Glutamatergic neuron (in vitro differentiated cells): ENCODE results near the gene ARFIP1. TPM values are rescaled to one million over a fixed set of nuclear protein-coding genes. Genes with fewer than 3 reads are reported as not detected.

Experiments used
- DNase-seq: peaks from one replicate; pipeline ENCODE4 v3.0.0; 2022
- H3K27ac Mint-ChIP-seq: one replicate; pipeline ENCODE4 v1.8.0; 2020; ENCODE audit warnings: mild to moderate bottlenecking, mixed read lengths, inconsistent platforms; ENCODE audit not compliant: unreplicated experiment
- H3K27me3 Mint-ChIP-seq: one replicate; pipeline ENCODE4 v1.8.0; 2020; ENCODE audit warnings: mild to moderate bottlenecking, moderate library complexity, mixed read lengths, inconsistent platforms; ENCODE audit not compliant: unreplicated experiment
- H3K36me3 Mint-ChIP-seq: one replicate; pipeline ENCODE4 v1.8.0; 2020; ENCODE audit warnings: mild to moderate bottlenecking, mixed read lengths, inconsistent platforms; ENCODE audit not compliant: unreplicated experiment
- H3K4me1 Mint-ChIP-seq: one replicate; pipeline ENCODE4 v1.8.0; 2020; ENCODE audit warnings: mild to moderate bottlenecking, low read depth, mixed read lengths, inconsistent platforms; ENCODE audit not compliant: unreplicated experiment
- H3K4me3 Mint-ChIP-seq: one replicate; pipeline ENCODE4 v1.8.0; 2020; ENCODE audit warnings: mild to moderate bottlenecking, mixed read lengths, inconsistent platforms; ENCODE audit not compliant: unreplicated experiment
- H3K9me3 Mint-ChIP-seq: one replicate; pipeline ENCODE4 v1.8.0; 2020; ENCODE audit warnings: mild to moderate bottlenecking, moderate library complexity, mixed read lengths, inconsistent platforms; ENCODE audit not compliant: unreplicated experiment
- CTCF ChIP-seq: fragments of 200-600 bp; sonication (generic); IDR thresholded peaks from one replicate; pipeline ENCODE4 v1.5.0; 2021; ENCODE audit not compliant: partially characterized antibody, unreplicated experiment
- total RNA-seq: library from RNA; stranded (reverse); fragmentation: NEBNext Ultra II Directional; extraction: Animal tissue kit (Norgen Biotek cat#: 25700); gene quantifications from one replicate; pipeline ENCODE4 v1.2.1, GENCODE V29; 2021; ENCODE audit not compliant: unreplicated experiment

The ARFIP1 gene
- total RNA-seq, 1 donor from 2014 or later = 22.2 TPM

- Mint-ChIP-seq H3K4me3 (no peak overlapping the region), H3K27me3 (peaks cover 16% of the 10 kb centered on the region), H3K27ac (no peak overlapping the region), H3K4me1 (peaks cover 58% of the 10 kb centered on the region), H3K36me3 (no peaks in the 10 kb centered on the region), H3K9me3 (peaks cover 19% of the 10 kb centered on the region)
- DNase-seq = no peak
- no peak for TF ChIP-seq CTCF
These were observed 161.7 kb downstream of the ARFIP1 start for GRCh38 chr4:152941411-152941810.

GRCh38 chr4:152942346-152942745 lies 162.6 kb downstream of the ARFIP1 start:
- Mint-ChIP-seq H3K4me1 (peaks cover 66% of the 10 kb centered on the region), H3K9me3 (peaks cover 20% of the 10 kb centered on the region), H3K4me3 (no peak overlapping the region), H3K27me3 (peaks cover 17% of the 10 kb centered on the region), H3K27ac (no peak overlapping the region), H3K36me3 (no peaks in the 10 kb centered on the region)
- DNase-seq = no peak
- no peak for TF ChIP-seq CTCF

GRCh38 chr4:152943672-152944071 lies 163.9 kb downstream of the ARFIP1 start:
- no peak for DNase-seq
- H3K36me3 Mint-ChIP-seq = peaks cover 9% of the 10 kb centered on the region
- peak overlapping the region; percentile 45 for H3K4me3 Mint-ChIP-seq
- H3K4me1 Mint-ChIP-seq = peaks cover 68% of the 10 kb centered on the region
- H3K27me3 Mint-ChIP-seq = peaks cover 9% of the 10 kb centered on the region
- H3K27ac Mint-ChIP-seq = no peak overlapping the region
- peaks cover 12% of the 10 kb centered on the region for H3K9me3 Mint-ChIP-seq
- TF ChIP-seq CTCF = no peak

- Mint-ChIP-seq H3K27me3 (peaks cover 4% of the 10 kb centered on the region), H3K27ac (peak overlapping the region; percentile 80), H3K4me1 (peaks cover 63% of the 10 kb centered on the region), H3K36me3 (peaks cover 9% of the 10 kb centered on the region), H3K4me3 (peak overlapping the region; percentile 75), H3K9me3 (peaks cover 9% of the 10 kb centered on the region)
- no peak for TF ChIP-seq CTCF
- no peak for DNase-seq
These were observed 165.0 kb downstream of the ARFIP1 start for GRCh38 chr4:152944666-152945320.

- Mint-ChIP-seq H3K36me3 (peaks cover 9% of the 10 kb centered on the region), H3K4me1 (peaks cover 60% of the 10 kb centered on the region), H3K27me3 (peaks cover 4% of the 10 kb centered on the region), H3K27ac (peak overlapping the region; percentile 72), H3K9me3 (peaks cover 8% of the 10 kb centered on the region), H3K4me3 (peak overlapping the region; percentile 45)
- DNase-seq = no peak
- TF ChIP-seq CTCF = no peak
These were observed 165.9 kb downstream of the ARFIP1 start for GRCh38 chr4:152945639-152946038.
